Colonic mucosa (tissue), 4 donors: Measurements from ENCODE around the gene TBCD. TPM values are rescaled to one million over a fixed set of nuclear protein-coding genes. Genes with fewer than 3 reads are reported as not detected.

ENCODE experiments used
- DNase-seq: peaks from one replicate; pipeline ENCODE4 v3.0.0-alpha.2; 2020
- H3K27ac ChIP-seq: fragments of 200-600 bp; one replicate; pipeline ENCODE4 v1.8.0; 2021
- H3K27me3 ChIP-seq: fragments of 200-600 bp; one replicate; pipeline ENCODE4 v1.8.0; 2021
- H3K36me3 ChIP-seq: fragments of 200-600 bp; one replicate; pipeline ENCODE4 v1.8.0; 2021
- H3K4me1 ChIP-seq: fragments of 200-600 bp; one replicate; pipeline ENCODE4 v1.8.0; 2021; ENCODE audit warnings: mild to moderate bottlenecking
- H3K4me3 ChIP-seq: fragments of 200-600 bp; one replicate; pipeline ENCODE4 v1.8.0; 2021
- H3K9ac ChIP-seq, 2 donors: one replicate each; pipeline ENCODE4 v1.7.0; 2013; ENCODE audit warnings: control low read depth in 2 of 2, low read depth in 2 of 2, low read length in 2 of 2
- H3K9me3 ChIP-seq: fragments of 200-600 bp; one replicate; pipeline ENCODE4 v1.8.0; 2021
- CTCF ChIP-seq: fragments of 200-600 bp; IDR thresholded peaks from one replicate; pipeline ENCODE4 v1.8.0; 2022; ENCODE audit warnings: antibody characterized with exemption, mild to moderate bottlenecking
- intact Hi-C: fragments of 100-400 bp; cut with DNase I; formaldehyde crosslinking; loops from one replicate; pipeline ENCODE4 v1.14.1; 2022
- total RNA-seq, 2 donors: library from RNA; stranded (reverse); fragmentation: NEBNext Ultra II Directional in 1 of 2; extraction: Animal tissue kit (Norgen Biotek cat#: 25700) in 1 of 2; gene quantifications; one replicate each; pipeline ENCODE4 v1.2.1, GENCODE V29; 2021
- donor health status: healthy.
- donor health status: DM: no; HTN: no; CAD: no.
- donor health status: DM: no; HTN: no; CAD: no.

The TBCD gene
- total RNA-seq, 2 donors from 2014 or later, result 49.2 to 101 TPM

DNA sequence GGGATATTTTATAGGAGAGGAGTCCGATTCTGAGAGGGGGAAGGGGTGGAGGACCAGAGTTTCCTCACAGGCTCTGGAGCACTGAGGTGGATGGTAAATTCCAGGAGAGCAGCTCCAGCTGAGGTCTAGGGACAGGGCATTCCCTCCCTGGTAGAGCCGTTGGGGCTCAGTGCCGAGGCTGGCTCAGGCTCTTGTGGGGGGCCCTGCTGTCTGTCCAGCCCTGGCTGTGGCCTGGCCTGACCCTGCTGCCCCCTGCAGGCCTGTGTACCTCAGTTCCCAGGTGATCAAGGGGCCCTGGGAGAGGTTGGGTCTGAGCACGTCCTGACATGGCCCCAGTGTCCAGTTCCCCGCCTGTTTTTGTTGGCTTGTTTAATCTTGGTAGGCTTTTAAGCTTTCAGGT is 71.1 kb downstream of the TBCD start:
- H3K27ac ChIP-seq, result no peak overlapping the region
- H3K27me3 ChIP-seq, result no peaks in the 10 kb centered on the region
- H3K9me3 ChIP-seq, result no peaks in the 10 kb centered on the region
- no peak overlapping the region for H3K9ac ChIP-seq
- no peak for TF ChIP-seq CTCF
- no peak for DNase-seq
- intact Hi-C loops, result no loop called here
- H3K36me3 ChIP-seq, result no peaks in the 10 kb centered on the region
- no peak overlapping the region for H3K4me3 ChIP-seq
- H3K4me1 ChIP-seq, result no peaks in the 10 kb centered on the region

DNA sequence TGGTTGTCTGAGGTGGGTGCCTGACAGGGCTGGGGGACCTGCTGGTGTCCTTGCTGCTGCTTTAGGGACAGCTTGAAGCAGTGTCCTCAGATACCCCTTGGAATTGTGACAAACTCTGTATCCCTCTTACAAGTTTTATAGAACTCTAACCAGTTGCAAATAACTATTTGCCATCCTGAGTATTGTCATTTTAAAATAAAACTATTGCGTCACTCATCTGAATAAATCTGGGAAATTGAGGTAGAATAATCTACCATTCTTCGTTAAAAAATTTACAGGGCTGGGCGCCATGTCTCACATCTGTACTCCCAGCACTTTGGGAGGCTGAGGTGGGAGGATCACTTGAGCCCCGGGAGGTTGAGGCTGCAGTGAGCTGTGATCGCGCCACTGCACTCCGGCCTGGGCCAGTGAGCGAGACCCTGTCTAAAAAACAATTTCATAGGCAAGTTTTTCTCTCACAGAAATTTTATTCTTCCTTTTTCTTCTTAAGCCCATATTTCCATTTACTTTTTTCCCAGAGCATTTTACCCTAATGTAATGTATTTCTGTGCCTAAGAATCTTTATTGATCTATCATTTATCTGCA is 73.8 kb downstream of the TBCD start:
- Histone ChIP-seq H3K27ac (no peak overlapping the region), H3K27me3 (no peaks in the 10 kb centered on the region), H3K4me1 (no peaks in the 10 kb centered on the region), H3K4me3 (no peak overlapping the region), H3K9me3 (no peaks in the 10 kb centered on the region), H3K9ac (no peak overlapping the region), H3K36me3 (no peaks in the 10 kb centered on the region)
- intact Hi-C loops, result no loop called here
- no peak for TF ChIP-seq CTCF
- DNase-seq, result no peak

DNA sequence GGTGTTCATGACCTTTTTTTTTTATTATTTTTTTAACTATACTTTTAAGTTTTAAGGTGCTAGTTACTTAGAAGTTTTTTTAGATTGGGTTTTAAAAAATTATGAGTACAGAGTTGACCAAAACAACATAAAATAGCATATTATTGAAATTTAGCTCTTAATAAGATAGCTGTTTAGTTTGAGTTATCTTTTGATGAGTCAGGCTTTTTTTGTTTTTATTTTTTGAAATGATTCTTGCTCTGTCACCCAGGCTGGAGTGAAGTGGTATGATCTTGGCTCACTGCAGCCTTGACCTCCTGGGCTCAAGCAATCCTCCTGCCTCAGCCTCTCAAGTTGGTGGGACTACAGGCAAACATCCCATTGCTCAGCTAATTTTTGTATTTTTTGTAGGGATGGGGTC is 74.3 kb downstream of the TBCD start:
- no peak overlapping the region for H3K27ac ChIP-seq
- no peak for TF ChIP-seq CTCF
- intact Hi-C loops, result no loop called here
- H3K27me3 ChIP-seq, result no peaks in the 10 kb centered on the region
- no peaks in the 10 kb centered on the region for H3K9me3 ChIP-seq
- H3K4me1 ChIP-seq, result no peaks in the 10 kb centered on the region
- H3K36me3 ChIP-seq, result no peaks in the 10 kb centered on the region
- H3K9ac ChIP-seq, result no peak overlapping the region
- no peak overlapping the region for H3K4me3 ChIP-seq
- DNase-seq, result no peak

DNA sequence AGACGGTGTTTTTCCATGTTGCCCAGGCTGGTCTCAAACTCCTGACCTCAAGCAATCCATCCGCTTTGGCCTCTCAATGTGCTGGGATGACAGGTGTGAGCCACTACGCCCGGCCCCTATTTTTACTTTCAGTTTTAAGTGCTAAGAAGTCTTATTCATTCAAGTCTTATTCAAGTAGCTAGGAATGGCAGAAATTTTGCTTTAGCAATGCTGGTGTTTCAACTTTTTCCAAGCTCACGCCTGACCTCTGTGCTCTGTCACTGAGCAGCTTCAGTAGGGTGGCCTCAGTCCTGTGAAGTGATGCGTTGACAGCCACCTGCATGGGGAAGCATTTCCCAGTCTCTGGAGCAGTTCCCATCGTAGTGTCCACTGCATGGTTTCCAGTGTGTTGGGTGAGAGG is 75.1 kb downstream of the TBCD start:
- H3K36me3 ChIP-seq, result no peaks in the 10 kb centered on the region
- intact Hi-C loops, result no loop called here
- H3K4me3 ChIP-seq, result no peak overlapping the region
- no peak overlapping the region for H3K27ac ChIP-seq
- no peak for TF ChIP-seq CTCF
- no peak for DNase-seq
- no peak overlapping the region for H3K9ac ChIP-seq
- H3K4me1 ChIP-seq, result no peaks in the 10 kb centered on the region
- no peaks in the 10 kb centered on the region for H3K9me3 ChIP-seq
- H3K27me3 ChIP-seq, result no peaks in the 10 kb centered on the region

DNA sequence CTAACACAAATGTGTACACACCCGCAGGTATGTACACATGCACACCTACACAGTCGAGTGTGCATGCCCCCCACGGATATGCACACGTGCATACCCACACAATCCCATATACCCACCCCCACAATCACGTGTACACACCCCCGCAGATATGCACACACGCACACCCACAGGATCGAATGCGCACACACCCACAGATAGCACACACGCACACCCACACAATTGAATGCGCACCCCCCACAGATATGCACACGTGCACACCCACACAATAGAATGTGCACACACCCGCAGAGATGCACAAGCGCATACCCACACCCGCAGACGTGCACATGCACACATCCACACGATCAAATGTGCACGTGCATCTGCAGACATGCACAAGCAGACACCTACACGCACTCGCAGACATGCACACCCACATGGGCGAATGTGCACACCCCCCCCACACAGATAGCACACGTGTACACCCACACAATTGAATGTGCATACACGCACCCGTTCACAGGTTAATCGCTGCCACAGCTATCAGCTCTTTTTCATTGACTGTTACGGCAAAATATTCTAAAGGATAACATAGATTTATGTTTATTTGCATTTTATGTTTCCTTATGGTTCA is 77.1 kb downstream of the TBCD start:
- Histone ChIP-seq H3K9ac (no peak overlapping the region), H3K27me3 (no peaks in the 10 kb centered on the region), H3K36me3 (no peaks in the 10 kb centered on the region), H3K27ac (no peak overlapping the region), H3K9me3 (no peaks in the 10 kb centered on the region), H3K4me3 (no peak overlapping the region), H3K4me1 (no peaks in the 10 kb centered on the region)
- intact Hi-C loops, result no loop called here
- DNase-seq, result no peak
- no peak for TF ChIP-seq CTCF
